ENCODE data around the gene EBI3.
"Not testable (repeated sequence)": the region's sequence is repeated elsewhere in the genome, so short reads cannot be mapped to it uniquely, and the experiment has no call there.

The EBI3 gene

DNA sequence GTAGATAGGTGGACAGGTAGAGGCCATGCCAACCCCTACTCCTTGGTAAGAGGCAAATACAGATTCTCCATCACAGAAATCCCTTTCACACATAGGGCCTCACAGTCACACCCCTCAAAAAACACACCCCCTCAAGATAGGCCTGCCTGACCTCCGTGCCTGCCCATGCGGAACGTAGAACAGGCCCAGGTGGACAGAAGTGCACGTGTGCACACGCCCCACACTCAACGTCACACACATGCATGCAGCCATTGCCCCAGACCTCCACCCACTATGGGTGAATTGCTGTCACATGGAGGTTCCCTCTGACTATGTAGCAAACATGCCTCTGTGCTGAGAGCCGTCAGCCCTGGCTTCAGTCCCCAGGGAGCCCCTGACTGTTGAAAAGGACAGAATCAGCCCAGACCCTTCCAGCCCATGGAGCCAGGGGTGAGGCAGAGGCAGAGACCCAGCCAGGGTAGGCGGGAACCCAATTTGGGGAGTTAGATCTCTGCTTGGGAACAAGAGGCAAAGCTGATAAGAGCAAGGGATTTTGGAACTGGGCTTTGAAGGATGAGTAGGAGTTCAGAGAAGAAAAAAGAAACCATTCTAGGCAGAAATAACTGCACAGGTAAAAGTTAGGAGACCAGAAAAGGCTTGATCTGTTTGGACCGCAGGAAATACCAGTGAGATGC is 43.8 kb upstream of the EBI3 start:
- in situ Hi-C loops (cut with HindIII; ENCODE audit: low sequenced_read_pairs) = no loop called here
- no peak for DNase-seq (ENCODE audit: low read depth, low spot score)
- no peak overlapping the region for H3K4me3 ChIP-seq (ENCODE audit: low read depth, low read length)
- TF ChIP-seq, protein P1, sequence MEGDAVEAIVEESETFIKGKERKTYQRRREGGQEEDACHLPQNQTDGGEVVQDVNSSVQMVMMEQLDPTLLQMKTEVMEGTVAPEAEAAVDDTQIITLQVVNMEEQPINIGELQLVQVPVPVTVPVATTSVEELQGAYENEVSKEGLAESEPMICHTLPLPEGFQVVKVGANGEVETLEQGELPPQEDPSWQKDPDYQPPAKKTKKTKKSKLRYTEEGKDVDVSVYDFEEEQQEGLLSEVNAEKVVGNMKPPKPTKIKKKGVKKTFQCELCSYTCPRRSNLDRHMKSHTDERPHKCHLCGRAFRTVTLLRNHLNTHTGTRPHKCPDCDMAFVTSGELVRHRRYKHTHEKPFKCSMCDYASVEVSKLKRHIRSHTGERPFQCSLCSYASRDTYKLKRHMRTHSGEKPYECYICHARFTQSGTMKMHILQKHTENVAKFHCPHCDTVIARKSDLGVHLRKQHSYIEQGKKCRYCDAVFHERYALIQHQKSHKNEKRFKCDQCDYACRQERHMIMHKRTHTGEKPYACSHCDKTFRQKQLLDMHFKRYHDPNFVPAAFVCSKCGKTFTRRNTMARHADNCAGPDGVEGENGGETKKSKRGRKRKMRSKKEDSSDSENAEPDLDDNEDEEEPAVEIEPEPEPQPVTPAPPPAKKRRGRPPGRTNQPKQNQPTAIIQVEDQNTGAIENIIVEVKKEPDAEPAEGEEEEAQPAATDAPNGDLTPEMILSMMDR (IDR thresholded peaks at IDR 0.05; ENCODE audit: low read depth, low read length) = no peak

DNA sequence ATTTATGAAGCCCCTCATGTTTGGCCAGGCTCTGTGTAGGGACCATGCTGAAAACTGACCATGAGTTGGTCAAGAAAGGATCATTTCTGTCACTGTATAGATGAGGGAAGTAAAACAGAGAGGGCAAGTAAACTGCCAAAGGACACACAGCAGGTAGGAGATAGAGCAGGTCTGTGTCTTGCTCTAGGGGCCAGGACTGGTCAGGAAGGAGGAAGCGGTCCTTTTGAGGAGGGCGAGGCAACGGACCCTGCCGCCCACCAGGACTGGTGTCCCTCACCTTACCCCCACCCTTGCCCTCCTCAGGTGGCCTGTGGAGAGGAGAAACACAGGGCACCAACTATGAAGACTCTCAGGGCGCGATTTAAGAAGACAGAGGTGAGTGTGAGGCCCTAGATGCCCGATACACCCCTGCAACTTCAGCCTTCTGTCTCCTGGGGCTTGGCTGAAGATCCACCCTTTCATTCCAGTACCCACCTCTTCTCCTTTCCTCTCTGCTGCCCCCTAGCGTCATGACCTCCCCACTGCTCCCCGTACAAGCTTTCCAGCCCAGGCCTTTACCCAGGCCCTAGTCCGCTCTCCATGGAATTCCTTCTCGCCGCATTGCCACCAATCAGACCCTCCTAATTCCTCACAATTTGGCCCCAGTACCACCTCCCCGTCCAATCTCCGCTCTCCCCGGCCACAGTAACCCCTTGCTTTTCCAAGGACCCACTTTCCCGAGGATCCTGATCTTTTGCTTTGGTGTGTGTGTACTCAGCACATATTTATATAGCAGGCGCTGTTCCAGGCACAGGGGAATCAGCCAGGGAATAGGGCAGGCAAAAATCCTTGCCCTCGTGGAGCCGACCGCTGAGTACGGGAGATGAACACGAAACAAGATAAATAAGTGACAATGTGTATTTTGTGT is 43.0 kb upstream of the EBI3 start:
- TF ChIP-seq, protein P1 (IDR thresholded peaks at IDR 0.05; ENCODE audit: low read depth, low read length) = peak; percentile 88
- H3K4me3 ChIP-seq (ENCODE audit: low read depth, low read length) = no peak overlapping the region
- peak; percentile 58 for DNase-seq (ENCODE audit: low read depth, low spot score)
- in situ Hi-C loops (cut with HindIII; ENCODE audit: low sequenced_read_pairs) = no loop called here

DNA sequence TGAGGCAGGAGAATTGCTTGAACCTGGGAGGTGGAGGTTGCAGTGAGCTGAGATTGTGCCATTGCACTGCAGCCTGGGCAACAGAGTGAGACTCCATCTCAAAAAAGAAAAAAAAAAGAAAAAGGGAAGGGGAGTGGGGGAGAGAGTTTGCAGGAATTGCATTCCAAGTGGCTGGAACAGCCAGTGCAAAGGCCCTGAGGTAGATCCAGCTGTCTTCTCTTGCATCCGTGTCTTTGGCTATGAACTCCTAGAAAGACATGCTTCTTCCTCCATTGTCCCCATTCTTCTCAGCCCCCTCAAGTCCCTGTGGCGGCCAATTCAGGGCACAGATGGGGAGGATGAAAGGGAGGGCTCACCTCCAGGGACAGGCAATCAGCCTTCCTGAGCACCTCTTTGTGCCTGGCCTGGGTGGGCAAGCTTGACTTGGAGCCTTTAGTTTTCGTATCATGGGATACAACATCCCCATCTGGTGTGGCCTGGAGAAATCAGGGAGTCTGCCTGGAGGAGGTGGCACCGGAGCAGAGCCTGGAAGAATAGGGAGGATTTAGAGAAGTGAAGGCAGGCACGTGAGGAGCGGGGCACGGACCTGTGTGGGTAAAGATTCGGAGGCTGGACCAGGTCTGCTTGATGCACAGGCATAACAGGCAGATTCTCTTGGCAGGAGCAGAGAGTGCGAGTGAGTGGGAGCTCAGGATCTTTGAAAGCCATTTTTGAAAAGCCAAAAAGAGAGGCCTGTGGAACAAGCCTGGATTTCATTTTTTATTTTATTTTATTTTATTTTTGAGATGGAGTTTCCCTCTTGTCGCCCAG is 41.8 kb upstream of the EBI3 start:
- DNase-seq (ENCODE audit: low read depth, low spot score) = no peak
- no peak overlapping the region for H3K4me3 ChIP-seq (ENCODE audit: low read depth, low read length)
- in situ Hi-C loops (cut with HindIII; ENCODE audit: low sequenced_read_pairs) = no loop called here
- TF ChIP-seq, protein P1 (IDR thresholded peaks at IDR 0.05; ENCODE audit: low read depth, low read length) = no peak

DNA sequence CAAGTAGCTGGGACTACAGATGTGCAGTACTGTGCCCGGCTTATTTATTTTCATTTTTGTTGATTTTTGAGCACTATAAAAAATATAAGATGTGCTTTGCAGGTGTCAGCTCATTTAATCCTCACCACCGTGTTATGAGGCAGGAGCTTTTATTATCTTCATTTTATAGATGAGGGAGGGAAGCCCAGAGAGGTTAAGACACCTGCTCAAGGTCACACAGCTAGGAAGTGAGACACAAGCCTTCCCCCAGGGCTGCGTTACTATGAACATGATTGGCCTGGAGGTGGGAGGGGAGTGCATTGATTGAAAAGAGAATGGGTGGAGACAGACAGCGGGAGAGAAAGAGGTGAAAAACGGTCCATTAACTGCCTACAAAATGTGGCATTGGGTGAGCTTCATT is 39.7 kb upstream of the EBI3 start:
- no peak overlapping the region for H3K4me3 ChIP-seq (ENCODE audit: low read depth, low read length)
- TF ChIP-seq, protein P1 (IDR thresholded peaks at IDR 0.05; ENCODE audit: low read depth, low read length) = no peak
- in situ Hi-C loops (cut with HindIII; ENCODE audit: low sequenced_read_pairs) = no loop called here
- DNase-seq (ENCODE audit: low read depth, low spot score) = no peak

DNA sequence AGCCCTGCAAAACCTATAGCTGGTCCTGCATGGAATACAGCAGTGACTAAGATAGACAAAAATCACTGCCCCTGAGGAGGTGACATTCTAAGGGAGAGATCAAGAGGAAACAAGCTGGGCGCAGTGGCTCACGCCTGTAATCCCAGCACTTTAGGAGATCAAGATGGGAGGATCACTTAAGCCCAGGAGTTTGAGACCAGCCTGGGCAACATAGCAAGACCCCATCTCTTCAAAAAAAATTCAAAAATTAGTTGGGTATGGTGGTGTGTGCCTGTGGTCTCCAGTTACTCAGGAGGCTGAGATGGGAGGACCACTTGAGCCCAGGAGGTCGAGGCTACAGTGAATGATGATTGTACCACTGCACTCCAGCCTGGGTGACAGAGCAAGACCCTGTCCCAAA is 36.8 kb upstream of the EBI3 start:
- H3K4me3 ChIP-seq (ENCODE audit: low read depth, low read length); in situ Hi-C loops (cut with HindIII; ENCODE audit: low sequenced_read_pairs); DNase-seq (ENCODE audit: low read depth, low spot score): not testable (repeated sequence)

DNA sequence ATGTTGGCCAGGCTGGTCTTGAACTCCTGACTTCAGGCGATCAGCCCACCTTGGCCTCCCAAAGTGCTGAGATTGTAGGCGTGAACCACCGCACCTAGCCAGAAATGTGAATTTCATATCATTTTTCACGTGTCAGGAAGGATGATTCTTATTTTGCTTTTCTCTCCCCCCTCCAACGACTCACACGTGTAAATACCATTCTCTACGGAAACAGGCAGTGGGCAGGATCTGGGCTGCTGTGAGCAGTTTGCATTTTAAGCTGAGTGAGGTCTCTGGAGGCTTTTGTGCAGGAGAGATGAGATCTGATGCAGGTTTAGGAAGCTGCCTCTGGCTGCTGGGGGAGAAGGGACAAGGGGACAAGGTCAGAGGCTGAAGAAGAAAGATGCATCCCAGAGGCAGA is 35.0 kb upstream of the EBI3 start:
- TF ChIP-seq, protein P1 (IDR thresholded peaks at IDR 0.05; ENCODE audit: low read depth, low read length) = no peak
- no peak overlapping the region for H3K4me3 ChIP-seq (ENCODE audit: low read depth, low read length)
- in situ Hi-C loops (cut with HindIII; ENCODE audit: low sequenced_read_pairs) = no loop called here
- no peak for DNase-seq (ENCODE audit: low read depth, low spot score)
